Activated CD8-positive, alpha-beta memory T cell treated with anti-CD3 and anti-CD28 coated beads for 36 hours (primary cell): ENCODE data around the gene CHRDL2. TPM values are rescaled to one million over a fixed set of nuclear protein-coding genes. Genes with fewer than 3 reads are reported as not detected.

Experiments used
- CTCF ChIA-PET: fragments of 350-600 bp; sonication (Branson Sonifier 250); formaldehyde crosslinking; loops from one replicate; lab custom pipeline; 2021; ENCODE audit warnings: antibody characterized with exemption; lab: Charles Lee
- POLR2A ChIA-PET: fragments of 350-600 bp; sonication (Branson Sonifier 250); formaldehyde crosslinking; loops from one replicate; lab custom pipeline; 2021; ENCODE audit warnings: antibody characterized with exemption; lab: Charles Lee
- total RNA-seq, 2 experiments: library from RNA; stranded (reverse); gene quantifications; one replicate each; pipeline ENCODE4 v1.2.3, GENCODE V29; 2021

Gene CHRDL2, protein sequence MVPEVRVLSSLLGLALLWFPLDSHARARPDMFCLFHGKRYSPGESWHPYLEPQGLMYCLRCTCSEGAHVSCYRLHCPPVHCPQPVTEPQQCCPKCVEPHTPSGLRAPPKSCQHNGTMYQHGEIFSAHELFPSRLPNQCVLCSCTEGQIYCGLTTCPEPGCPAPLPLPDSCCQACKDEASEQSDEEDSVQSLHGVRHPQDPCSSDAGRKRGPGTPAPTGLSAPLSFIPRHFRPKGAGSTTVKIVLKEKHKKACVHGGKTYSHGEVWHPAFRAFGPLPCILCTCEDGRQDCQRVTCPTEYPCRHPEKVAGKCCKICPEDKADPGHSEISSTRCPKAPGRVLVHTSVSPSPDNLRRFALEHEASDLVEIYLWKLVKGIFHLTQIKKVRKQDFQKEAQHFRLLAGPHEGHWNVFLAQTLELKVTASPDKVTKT
- not detected for total RNA-seq

DNA sequence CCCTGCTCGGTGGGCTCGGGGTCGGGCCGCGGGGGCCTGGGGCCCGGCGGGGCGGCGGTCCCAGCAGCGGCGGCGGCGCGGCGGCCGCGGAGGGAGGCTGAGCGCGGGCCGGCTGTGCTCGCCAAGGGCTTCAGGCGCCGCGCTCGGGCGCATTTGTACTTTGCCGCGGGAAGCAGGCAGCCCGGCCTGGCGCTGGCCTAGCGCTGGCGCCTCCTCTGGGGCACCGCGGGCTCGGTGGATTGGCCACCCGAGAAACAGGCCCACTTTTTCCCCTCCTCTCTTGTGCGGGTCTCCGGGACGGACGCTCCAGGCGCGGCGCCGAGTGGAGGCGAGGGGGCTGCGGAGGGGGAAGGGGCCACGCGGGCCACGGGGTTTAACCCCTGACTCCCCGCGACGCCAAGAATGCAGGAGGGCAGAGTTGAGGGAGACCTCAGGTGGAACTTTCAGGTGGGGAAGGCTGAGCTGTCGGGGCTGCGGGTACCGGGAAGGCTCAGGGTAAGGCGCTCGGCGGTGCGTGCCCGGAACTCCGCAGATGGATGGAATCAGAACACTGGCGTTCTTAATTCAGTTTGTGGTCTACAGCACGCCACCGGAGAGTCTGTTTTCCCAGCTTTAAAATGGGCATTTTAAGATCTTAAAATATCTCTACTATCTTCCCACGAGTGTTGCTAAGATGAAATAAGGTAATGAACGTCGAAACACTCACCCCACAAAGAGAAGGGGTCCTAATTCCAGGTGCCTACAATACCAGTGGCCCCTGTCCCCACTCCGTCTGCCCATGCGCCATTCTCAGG, at the start of gene CHRDL2:
Gene CHRDL2, minus strand, starts transcription at position 126 of the 794 bp plus-strand sequence. CDS start 538 bp downstream, outside the sequence.
- POLR2A ChIA-PET, result no interaction called here
- CTCF ChIA-PET, result interaction anchor here (1.0 kb wide), 1 partner anchor 8 kb away, joined by 4 read pairs; no protein-coding TSS in a partner anchor

DNA sequence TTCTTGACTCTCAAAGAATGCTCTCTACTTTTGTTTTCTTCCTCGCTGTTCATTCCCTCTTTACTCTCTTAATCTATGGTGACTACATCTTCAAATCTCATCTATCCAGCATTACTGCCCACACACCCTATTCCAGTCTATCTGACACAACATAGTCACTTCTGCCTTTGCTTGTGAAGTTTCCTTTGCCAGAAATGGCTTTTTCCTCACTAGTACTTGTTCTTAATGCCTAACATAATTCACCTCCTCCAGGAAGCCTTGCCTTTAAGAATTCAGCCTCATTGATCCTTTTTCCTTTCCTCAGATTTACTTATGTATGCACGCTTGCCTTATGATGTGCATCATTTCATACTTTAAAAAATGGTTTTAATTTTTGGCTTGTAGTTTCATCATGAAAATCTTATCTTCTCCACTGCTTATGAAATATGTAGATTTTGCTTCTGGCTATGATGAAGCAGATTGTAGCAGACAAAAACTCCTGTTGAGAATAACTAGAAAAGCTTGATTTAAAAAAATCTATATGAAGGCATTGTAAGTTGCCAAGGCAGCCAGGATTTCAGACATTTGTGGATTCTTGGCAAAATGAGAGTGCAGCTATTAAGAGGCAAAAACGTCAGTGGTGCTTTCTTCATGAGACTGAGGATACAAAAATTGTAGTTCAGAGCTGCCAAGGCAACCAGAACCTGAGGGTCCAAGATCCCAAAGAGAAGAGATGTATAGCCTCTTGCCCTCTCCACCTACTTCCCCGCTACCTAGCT, 49.2 kb upstream of the CHRDL2 start:
- ChIA-PET POLR2A (no interaction called here), CTCF (no interaction called here)

DNA sequence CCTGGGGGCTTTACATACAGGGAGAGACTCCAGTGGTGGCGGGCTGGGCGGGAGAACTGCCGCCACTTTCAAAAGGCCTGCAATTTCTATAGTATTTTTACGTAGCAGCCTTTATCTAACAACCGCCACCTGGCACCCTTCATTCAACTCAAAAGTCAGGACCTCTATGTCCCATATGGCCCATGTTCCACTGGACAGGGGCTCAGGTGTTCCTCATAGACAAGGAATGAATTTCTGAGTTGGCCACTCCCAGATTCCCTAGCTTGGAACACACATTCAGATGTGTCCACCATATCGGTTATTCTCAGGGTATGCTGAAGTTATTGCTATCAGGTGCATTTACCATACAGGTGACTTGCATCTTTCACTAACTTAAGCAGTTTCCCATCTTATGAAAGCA, 47.4 kb upstream of the CHRDL2 start:
- POLR2A ChIA-PET, result no interaction called here
- CTCF ChIA-PET, result no interaction called here

DNA sequence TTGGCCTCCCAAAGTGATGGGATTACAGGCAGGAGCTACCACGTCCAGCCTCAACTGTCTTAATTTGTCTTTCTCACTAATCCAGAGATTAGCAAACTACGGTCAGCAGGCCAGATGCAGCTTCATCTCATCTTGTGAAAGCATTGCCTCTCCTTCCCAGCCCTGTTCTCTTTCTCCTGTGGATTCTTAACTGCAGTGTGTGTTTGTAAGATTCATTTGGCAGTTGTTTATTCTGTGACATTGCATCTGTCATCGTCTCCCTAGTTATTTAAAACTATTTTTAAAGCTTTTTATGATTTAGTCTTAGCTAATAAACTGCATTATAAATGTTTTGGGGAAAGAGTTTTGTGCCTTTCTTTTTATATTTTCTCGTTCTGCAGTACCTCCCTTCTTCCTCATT, 46.7 kb upstream of the CHRDL2 start:
- CTCF ChIA-PET, result no interaction called here
- POLR2A ChIA-PET, result no interaction called here

DNA sequence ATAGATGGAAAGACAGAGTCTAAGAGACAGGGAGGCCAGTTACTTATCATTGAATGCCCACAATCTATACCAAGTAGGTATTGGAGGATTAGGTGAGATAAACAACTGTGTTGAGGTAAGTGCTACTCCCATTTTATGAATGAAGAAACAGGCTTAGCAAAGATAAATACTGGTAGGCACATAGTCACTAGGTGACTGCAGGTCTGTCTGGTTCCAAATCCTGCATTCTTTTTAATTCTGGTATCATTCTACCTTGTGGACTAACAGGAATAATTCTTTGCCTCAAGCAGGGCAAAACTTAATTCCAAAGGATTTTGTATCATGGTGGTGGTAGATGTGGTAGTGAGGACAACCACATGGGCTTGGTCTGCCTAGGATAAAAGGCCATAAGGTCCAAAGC, 45.8 kb upstream of the CHRDL2 start:
- ChIA-PET POLR2A (no interaction called here), CTCF (interaction anchor here (0.7 kb wide), 2 partner anchors 59 to 1422 kb away, joined by 3 to 4 read pairs; no protein-coding TSS in a partner anchor)

DNA sequence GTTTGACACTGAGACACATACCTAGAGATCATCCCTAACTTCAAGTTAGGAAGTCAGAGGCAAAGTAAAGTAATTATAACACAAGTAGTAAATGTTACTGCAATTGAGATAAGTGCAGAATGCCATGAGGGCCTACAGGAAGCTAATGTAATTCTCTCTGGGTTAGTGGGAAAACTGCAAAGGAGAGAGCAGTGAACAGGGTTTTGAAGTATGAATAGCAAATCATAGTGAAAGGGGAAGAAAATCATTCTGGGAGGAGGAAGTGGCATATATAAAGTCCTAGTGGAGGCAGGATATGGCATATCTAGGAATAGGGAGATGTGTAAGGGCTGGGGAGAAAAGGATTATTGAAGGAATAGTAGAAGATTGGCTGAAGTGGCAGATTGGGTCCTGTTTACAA, 45.3 kb upstream of the CHRDL2 start:
- ChIA-PET POLR2A (no interaction called here), CTCF (interaction anchor here (0.7 kb wide), 2 partner anchors 58 to 1422 kb away, joined by 3 to 4 read pairs; no protein-coding TSS in a partner anchor)

DNA sequence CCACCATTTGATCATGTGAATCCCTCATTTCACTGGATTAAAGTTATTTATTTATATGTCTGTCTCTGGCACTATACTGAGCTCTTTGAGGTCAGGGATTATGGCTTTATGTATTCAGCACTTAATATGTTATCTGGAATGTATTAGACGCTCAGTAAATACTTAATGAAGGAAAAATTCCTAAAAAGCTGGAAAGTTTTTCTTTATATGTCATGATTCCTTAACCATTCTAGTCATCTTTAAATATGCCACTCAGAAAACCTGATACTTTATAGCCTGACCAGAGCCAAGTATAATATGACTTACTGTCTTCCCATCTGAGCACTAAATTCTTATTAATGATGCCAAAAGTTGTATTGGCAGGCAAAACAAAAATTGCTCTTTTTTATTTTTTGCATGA, 44.5 kb upstream of the CHRDL2 start:
- POLR2A ChIA-PET, result no interaction called here
- CTCF ChIA-PET, result no interaction called here

DNA sequence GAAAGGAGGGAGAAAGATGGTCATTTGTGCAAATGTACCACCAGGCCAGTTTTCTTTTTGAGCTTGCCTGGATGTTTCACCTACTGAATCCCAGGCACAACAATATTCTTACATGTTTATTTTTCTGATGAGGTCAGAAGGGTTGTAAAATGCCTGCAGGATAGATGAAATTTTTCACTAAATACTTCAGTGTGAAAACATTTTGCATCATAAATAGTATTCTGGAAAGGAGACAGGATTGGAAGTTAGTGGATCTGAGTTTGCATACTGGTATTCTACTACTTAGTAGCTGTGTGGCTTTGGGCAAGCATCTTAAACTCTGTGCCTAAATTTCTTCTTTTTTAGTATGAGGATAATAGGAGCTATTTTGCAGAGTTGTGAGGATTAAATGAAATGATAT, 42.2 kb upstream of the CHRDL2 start:
- ChIA-PET CTCF (no interaction called here), POLR2A (no interaction called here)

DNA sequence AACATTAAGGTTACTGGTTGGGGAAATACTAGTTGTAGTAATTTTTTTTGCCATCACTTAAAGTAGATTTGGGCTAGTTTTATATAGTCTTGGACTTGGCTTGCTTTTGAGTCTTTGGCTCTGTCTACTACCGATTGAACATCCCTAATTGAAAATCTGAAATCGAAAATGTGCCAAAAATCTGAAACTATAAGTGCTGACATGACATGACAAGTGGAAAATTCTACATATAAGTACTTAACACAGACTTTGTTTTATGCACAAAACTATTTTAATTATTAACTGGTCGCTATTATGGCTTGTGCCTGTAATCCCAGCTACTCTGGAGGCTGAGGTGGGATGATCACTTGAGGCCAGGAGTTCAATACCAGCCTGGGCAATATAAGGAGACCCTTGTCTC, 39.9 kb upstream of the CHRDL2 start:
- POLR2A ChIA-PET, result interaction anchor here (0.6 kb wide), 1 partner anchor 1718 kb away, joined by 7 read pairs; no protein-coding TSS in a partner anchor
- CTCF ChIA-PET, result no interaction called here

DNA sequence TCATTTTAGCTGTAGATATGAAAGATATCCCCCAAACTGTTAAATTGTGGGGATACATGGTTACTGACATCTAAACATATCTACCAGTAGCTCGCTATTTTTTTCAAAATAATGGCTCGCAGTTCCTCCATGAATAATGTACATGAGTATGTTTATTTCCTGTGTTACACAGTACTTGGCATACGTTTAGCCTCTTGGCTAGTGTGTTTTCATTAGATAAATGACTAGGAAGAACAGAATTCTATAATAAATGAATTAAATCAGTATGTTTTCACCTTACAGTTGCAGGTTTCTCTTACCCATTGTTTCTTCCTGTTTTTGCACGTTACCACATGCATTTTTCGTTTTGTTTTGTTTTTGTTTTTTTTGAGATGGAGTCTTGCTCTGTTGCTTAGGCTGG, 39.2 kb upstream of the CHRDL2 start:
- ChIA-PET POLR2A (no interaction called here), CTCF (interaction anchor here (0.6 to 0.9 kb wide), 2 partner anchors 69 to 478 kb away, joined by 3 to 4 read pairs; no protein-coding TSS in a partner anchor)

DNA sequence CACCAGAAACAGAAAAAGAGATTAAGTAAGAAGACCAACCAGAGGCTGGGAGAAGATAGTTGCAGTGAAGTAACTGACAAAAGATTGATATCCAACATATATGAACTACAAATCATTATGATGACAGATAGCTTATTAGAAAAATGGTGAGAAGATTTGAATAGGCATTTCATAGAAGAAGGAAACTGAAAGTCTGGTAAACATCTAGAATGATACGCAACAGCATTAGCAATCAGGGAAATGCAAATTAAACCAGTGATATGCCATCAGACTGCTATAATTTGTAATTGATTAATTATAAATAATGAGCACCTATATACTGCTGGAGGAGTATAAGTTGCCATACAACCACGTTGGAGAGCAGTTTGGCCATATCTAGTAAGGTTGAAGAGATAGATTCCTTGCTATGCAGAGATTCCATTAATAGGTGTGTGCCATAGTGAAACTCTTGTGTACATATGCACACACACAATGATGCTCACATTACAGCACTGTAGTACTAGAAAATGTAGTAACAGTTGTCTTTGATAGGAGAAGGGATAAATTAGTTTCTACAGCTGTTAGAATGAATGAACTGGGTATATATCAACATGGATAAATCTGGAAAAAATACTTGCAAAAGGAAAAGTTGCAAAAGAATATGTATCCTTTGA, 38.0 kb upstream of the CHRDL2 start:
- CTCF ChIA-PET, result interaction anchor here (1.7 kb wide), 1 partner anchor 14 kb away, joined by 5 read pairs; no protein-coding TSS in a partner anchor
- POLR2A ChIA-PET, result interaction anchor here (1.4 kb wide), 1 partner anchor 19 kb away, joined by 8 read pairs; no protein-coding TSS in a partner anchor

DNA sequence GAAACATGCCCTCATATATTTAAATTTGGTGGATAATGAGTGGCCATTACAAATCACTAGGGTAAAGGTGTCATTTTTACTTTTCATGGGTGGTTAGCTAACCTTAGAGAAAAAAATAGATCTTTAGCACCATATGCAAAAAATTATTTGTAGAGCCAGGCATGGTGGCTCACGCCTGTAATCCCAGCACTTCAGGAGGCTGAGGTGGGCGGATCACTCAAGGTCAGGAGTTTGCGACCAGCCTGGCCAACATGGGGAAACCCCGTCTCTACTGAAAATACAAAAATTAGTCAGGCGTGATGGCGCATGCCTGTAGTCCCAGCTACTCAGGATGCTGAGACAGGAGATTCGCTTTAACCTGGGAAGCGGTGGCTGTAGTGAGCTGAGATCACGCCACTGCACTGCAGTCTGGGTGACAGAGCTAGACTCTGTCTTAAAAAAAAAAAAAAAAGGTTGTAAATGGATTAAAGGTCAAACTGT, 37.0 kb upstream of the CHRDL2 start:
- ChIA-PET CTCF (interaction anchor here (0.7 to 1.7 kb wide), 3 partner anchors 13 to 28 kb away, joined by 3 to 5 read pairs (median 3); partner anchors contain the start of gene RNF169), POLR2A (interaction anchor here (0.6 to 1.4 kb wide), 3 partner anchors 18 to 275 kb away, joined by 5 to 8 read pairs (median 7); no protein-coding TSS in a partner anchor)

DNA sequence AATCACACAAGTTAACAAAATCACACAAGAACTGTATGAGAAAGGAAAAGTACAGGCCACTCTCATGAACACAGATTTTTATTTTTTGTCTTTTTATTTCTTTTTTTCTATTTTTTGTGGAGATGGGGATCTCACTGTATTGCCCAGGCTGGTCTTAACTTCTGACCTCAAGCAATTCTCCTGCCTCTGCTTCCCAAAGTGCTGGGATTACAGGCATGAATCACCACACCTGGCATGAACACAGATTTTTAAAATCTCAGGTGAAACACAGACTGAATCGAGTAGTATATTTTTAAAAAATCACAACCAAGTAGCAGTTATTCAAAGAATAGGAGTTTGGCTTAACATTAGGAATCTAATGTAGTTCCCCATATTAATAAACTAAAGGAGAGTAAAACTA, 35.7 kb upstream of the CHRDL2 start:
- POLR2A ChIA-PET, result no interaction called here
- CTCF ChIA-PET, result no interaction called here

DNA sequence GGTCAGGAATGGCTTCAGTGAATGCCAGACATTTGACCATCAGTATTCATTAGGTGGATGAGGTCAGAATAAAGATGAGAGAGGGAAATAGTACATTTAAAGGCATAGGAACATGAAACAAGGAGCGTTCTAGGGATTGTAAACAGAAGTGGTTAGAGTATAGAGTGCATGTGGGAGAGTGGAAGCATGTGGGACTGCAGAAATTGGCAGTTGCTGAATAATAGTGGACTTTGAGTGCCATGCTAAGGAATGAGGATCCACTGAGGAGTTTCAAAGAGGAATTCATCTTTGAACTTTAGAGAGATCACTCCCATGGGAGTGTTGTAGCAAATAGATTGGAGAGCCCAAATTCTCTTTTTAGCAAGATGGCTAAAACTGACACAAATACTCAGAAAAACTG, 25.3 kb upstream of the CHRDL2 start:
- POLR2A ChIA-PET, result no interaction called here
- CTCF ChIA-PET, result no interaction called here

DNA sequence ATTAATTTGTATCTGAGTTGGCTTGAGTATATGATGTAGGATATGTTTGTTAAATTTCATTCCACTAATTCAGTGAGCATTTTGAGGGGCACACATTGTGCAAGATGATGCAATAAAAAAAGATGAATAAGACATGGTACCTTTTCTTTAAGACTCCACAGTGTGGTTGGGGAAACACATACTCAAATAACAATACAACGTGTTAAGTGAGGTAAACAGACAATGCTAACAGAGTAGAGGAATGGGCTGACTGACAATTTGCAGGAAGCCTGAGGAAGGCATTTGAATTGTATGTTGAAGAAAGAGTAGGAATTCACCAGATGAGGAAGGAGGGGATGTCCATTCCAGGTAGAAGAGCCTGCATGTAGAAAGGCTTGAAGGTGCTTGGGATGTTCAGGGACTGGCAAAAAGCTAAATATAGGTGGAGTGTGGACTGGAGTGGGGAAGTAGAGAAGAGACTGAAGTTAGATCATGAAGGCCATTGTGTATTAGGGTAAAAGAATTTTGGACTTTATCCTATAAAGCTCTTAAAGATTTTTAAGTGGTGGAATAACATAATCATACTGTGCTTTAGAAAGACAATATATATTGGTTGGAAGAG, 24.3 kb upstream of the CHRDL2 start:
- ChIA-PET POLR2A (no interaction called here), CTCF (interaction anchor here (1.4 kb wide), 1 partner anchor 13 kb away, joined by 5 read pairs; no protein-coding TSS in a partner anchor)

DNA sequence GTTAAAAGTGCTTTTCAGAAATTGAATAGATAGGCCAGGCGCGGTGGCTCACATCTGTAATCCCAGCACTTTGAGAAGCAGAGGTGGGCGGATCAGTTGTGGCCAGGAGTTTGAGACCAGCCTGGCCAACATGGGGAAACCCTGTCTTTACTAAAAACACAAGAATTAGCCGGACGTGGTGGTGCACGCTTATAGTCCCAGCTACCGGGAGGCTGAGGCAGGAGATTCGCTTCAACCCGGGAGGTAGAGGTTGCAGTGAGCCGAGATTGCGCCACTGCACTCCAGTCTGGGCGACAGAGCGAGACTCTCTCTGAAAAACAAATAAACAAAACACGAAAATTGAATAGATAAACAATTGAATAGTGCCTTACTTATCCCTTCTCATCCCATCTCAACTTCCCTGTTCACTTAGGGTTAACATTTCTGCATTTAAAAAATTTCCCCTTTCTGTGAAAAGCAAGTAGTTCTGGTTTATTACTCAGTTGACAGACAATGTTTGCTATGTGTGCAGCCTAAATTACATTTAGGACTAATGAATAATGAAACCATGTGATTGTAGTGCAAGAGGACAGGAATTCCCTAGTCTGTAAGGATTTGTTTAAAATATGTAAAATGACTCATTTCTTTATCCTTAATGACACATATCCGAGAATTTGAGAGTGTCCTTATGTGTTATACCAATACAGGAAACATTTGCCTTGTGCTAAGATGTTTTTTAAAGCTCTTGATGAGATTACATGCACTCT, 23.5 kb upstream of the CHRDL2 start:
- ChIA-PET POLR2A (no interaction called here), CTCF (interaction anchor here (0.6 to 1.4 kb wide), 2 partner anchors 14 to 53 kb away, joined by 3 to 5 read pairs; no protein-coding TSS in a partner anchor)

DNA sequence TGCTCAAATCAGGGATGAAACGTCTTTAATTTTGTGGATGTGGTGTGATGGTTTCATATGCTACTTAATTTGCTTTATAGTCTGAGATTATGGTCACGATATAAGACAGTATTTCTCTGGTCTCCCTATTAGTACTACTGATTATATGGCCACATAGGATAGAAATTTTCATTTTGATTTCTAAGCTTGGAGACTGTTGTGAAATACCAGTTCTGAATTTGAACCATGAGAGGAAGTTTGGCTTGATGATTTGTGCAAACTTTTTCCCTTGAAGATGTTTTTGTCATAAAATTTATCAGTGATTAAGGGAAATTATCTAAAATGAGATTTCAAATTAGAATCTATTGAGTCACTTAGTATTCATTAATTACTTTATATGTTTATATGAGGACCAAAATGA, 20.1 kb upstream of the CHRDL2 start:
- CTCF ChIA-PET, result interaction anchor here (0.6 kb wide), 1 partner anchor 21 kb away, joined by 3 read pairs; no protein-coding TSS in a partner anchor

More for the DNA sequence above, 20.1 kb upstream of the CHRDL2 start:
- POLR2A ChIA-PET, result no interaction called here
